D341Med (cell line): Measurements from ENCODE around the gene CASK.
"Not testable (repeated sequence)": the region's sequence is repeated elsewhere in the genome, so short reads cannot be mapped to it uniquely, and the experiment has no call there.

Experiments used
- DNase-seq: peaks from one replicate; pipeline ENCODE4 v3.0.0; 2012; ENCODE audit warnings: low spot score

Gene CASK

GRCh38 chrX:41629539-41629938, 293.8 kb downstream of the CASK start:
- no peak for DNase-seq

- DNase-seq = no peak
Observed at GRCh38 chrX:41621222-41621723, 302.1 kb downstream of the CASK start.

GRCh38 chrX:41619221-41619620, 304.1 kb downstream of the CASK start:
- no peak for DNase-seq

GRCh38 chrX:41616935-41617334, 306.4 kb downstream of the CASK start:
- DNase-seq = no peak

- DNase-seq = no peak
Observed at GRCh38 chrX:41616255-41616654, 307.1 kb downstream of the CASK start.

- no peak for DNase-seq
Observed at GRCh38 chrX:41608244-41608643, 315.1 kb downstream of the CASK start.

- no peak for DNase-seq
Observed at GRCh38 chrX:41607264-41607832, 316.0 kb downstream of the CASK start.

GRCh38 chrX:41606057-41606456, 317.3 kb downstream of the CASK start:
- DNase-seq = not testable (repeated sequence)

- no peak for DNase-seq
Observed at GRCh38 chrX:41604766-41605543, 318.4 kb downstream of the CASK start.

GRCh38 chrX:41604177-41604576, 319.2 kb downstream of the CASK start:
- DNase-seq = no peak

- DNase-seq = no peak
Observed at GRCh38 chrX:41603596-41603995, 319.8 kb downstream of the CASK start.

- DNase-seq = no peak
Observed at GRCh38 chrX:41602816-41603345, 320.5 kb downstream of the CASK start.

GRCh38 chrX:41600291-41600690, 323.1 kb downstream of the CASK start:
- no peak for DNase-seq

GRCh38 chrX:41599507-41599906, 323.8 kb downstream of the CASK start:
- DNase-seq = no peak

GRCh38 chrX:41596596-41596995, 326.8 kb downstream of the CASK start:
- no peak for DNase-seq

- DNase-seq = no peak
Observed at GRCh38 chrX:41594634-41595033, 328.7 kb downstream of the CASK start.

GRCh38 chrX:41591906-41592305, 331.4 kb downstream of the CASK start:
- DNase-seq = no peak

GRCh38 chrX:41590641-41591040, 332.7 kb downstream of the CASK start:
- no peak for DNase-seq

- DNase-seq = no peak
Observed at GRCh38 chrX:41589634-41590270, 333.6 kb downstream of the CASK start.

GRCh38 chrX:41588271-41588670, 335.1 kb downstream of the CASK start:
- no peak for DNase-seq

GRCh38 chrX:41580423-41581064, 342.8 kb downstream of the CASK start:
- DNase-seq = no peak

- DNase-seq = no peak
Observed at GRCh38 chrX:41563876-41564275, 359.5 kb downstream of the CASK start.
